ENCODE results near the gene GAB1.

Gene GAB1

DNA sequence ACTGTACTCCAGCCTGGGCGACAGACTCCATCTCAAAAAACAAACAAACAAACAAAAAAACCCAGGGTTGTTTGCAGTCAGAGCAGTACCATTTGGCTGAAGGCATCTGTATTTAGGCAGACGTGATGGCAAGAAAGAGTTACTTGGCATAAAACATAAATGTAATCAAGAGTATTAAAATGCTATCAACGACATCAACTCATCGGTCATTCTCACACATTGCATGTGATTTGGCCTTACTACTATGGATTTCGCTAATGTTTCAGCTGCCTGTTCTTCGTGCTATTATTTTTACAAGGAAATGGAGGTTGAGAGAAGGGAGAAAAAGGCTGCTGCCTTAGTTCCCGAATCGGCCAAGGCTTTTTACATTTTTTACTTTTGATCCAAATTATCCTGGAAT lies 161.3 kb downstream of the GAB1 start:
- Histone ChIP-seq H4K20me1 (ENCODE audit: insufficient read depth, low read length) (no peaks in the 10 kb centered on the region), H3F3A (ENCODE audit: insufficient read depth, low read length) (no peaks in the 10 kb centered on the region), H3K4me1 (ENCODE audit: insufficient read depth, low read length, severe bottlenecking) (no peaks in the 10 kb centered on the region), H3K9ac (ENCODE audit: low read length) (no peak overlapping the region), H2AFZ (ENCODE audit: low read length) (no peak overlapping the region), H3K9me2 (ENCODE audit: low read depth, low read length) (no peaks in the 10 kb centered on the region), H3K27ac (ENCODE audit: low read depth, low read length, poor library complexity, severe bottlenecking) (no peak overlapping the region), H3K4me3 (ENCODE audit: low read depth, low read length, poor library complexity, severe bottlenecking) (no peak overlapping the region), H3K4me2 (ENCODE audit: low read length) (no peak overlapping the region), H3K36me3 (ENCODE audit: insufficient read depth, low read length) (no peaks in the 10 kb centered on the region), H3K79me2 (ENCODE audit: insufficient read depth, low read length) (no peaks in the 10 kb centered on the region), H3K9me3 (ENCODE audit: low read length) (no peaks in the 10 kb centered on the region), H3K27me3 (ENCODE audit: insufficient read depth, low read length) (no peaks in the 10 kb centered on the region)
- no peak for TF ChIP-seq EZH2 (IDR thresholded peaks at IDR 0.05; ENCODE audit: borderline replicate concordance, low read length)
- no peak for TF ChIP-seq CTCF (IDR thresholded peaks at IDR 0.05; ENCODE audit: low read length)

- Histone ChIP-seq H3K4me1 (ENCODE audit: insufficient read depth, low read length, severe bottlenecking) (no peaks in the 10 kb centered on the region), H3K9ac (ENCODE audit: low read length) (no peak overlapping the region), H3K4me2 (ENCODE audit: low read length) (no peak overlapping the region), H2AFZ (ENCODE audit: low read length) (no peak overlapping the region), H3F3A (ENCODE audit: insufficient read depth, low read length) (no peaks in the 10 kb centered on the region), H3K27me3 (ENCODE audit: insufficient read depth, low read length) (no peaks in the 10 kb centered on the region), H3K27ac (ENCODE audit: low read depth, low read length, poor library complexity, severe bottlenecking) (no peak overlapping the region), H3K36me3 (ENCODE audit: insufficient read depth, low read length) (no peaks in the 10 kb centered on the region), H3K9me2 (ENCODE audit: low read depth, low read length) (no peaks in the 10 kb centered on the region), H3K4me3 (ENCODE audit: low read depth, low read length, poor library complexity, severe bottlenecking) (no peak overlapping the region), H4K20me1 (ENCODE audit: insufficient read depth, low read length) (no peaks in the 10 kb centered on the region), H3K9me3 (ENCODE audit: low read length) (no peaks in the 10 kb centered on the region), H3K79me2 (ENCODE audit: insufficient read depth, low read length) (no peaks in the 10 kb centered on the region)
- TF ChIP-seq CTCF (IDR thresholded peaks at IDR 0.05; ENCODE audit: low read length) (no peak), EZH2 (IDR thresholded peaks at IDR 0.05; ENCODE audit: borderline replicate concordance, low read length) (no peak)
Observed at GRCh38 chr4:143502231-143502630, 165.6 kb downstream of the GAB1 start.

DNA sequence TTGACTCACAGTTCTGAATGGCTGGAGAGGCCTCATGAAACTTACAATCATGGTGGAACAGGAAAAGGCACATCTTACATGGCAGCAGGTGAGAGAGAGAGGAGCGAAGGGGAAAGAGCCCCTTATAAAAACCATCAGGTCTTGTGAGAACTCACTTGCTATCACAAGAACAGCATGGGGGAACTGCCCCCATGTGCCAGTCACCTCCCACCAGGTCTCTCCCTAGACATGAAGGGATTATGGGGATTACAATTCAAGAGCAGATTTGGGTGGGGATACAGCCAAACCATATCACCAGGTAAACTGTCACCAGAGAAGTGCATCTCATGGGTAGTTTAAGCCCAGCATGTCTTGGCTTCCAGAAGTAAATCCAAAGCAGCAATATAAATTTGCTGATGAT lies 169.4 kb downstream of the GAB1 start:
- Histone ChIP-seq H3K9me2 (ENCODE audit: low read depth, low read length) (no peaks in the 10 kb centered on the region), H3K79me2 (ENCODE audit: insufficient read depth, low read length) (no peaks in the 10 kb centered on the region), H2AFZ (ENCODE audit: low read length) (no peak overlapping the region), H3K36me3 (ENCODE audit: insufficient read depth, low read length) (no peaks in the 10 kb centered on the region), H3K9ac (ENCODE audit: low read length) (no peak overlapping the region), H3K9me3 (ENCODE audit: low read length) (no peaks in the 10 kb centered on the region), H3K27ac (ENCODE audit: low read depth, low read length, poor library complexity, severe bottlenecking) (no peak overlapping the region), H3K4me3 (ENCODE audit: low read depth, low read length, poor library complexity, severe bottlenecking) (no peak overlapping the region), H3K4me1 (ENCODE audit: insufficient read depth, low read length, severe bottlenecking) (no peaks in the 10 kb centered on the region), H3K4me2 (ENCODE audit: low read length) (no peak overlapping the region), H4K20me1 (ENCODE audit: insufficient read depth, low read length) (no peaks in the 10 kb centered on the region), H3K27me3 (ENCODE audit: insufficient read depth, low read length) (no peaks in the 10 kb centered on the region), H3F3A (ENCODE audit: insufficient read depth, low read length) (no peaks in the 10 kb centered on the region)
- no peak for TF ChIP-seq EZH2 (IDR thresholded peaks at IDR 0.05; ENCODE audit: borderline replicate concordance, low read length)
- TF ChIP-seq CTCF (IDR thresholded peaks at IDR 0.05; ENCODE audit: low read length), result no peak
